ENCODE data around the gene HSCB. TPM values are rescaled to one million over a fixed set of nuclear protein-coding genes. Genes with fewer than 3 reads are reported as not detected.
"Not testable (repeated sequence)": the region's sequence is repeated elsewhere in the genome, so short reads cannot be mapped to it uniquely, and the experiment has no call there.

The HSCB gene
- total RNA-seq, 1 donor from 2014 or later: 5.4 TPM

- peaks cover 2% of the 10 kb centered on the region for H3K9me3 Mint-ChIP-seq (ENCODE audit: unreplicated experiment)
- DNase-seq: no peak
- TF ChIP-seq CTCF (IDR thresholded peaks at IDR 0.05; ENCODE audit: partially characterized antibody, unreplicated experiment): no peak
These were observed 547 bp upstream of the HSCB start for GRCh38 chr22:28741200-28741784.

GRCh38 chr22:28742562-28742962, 723 bp downstream of the HSCB start:
- no peak overlapping the region for H3K27ac Mint-ChIP-seq (ENCODE audit: unreplicated experiment)
- peaks cover 6% of the 10 kb centered on the region for H3K27me3 Mint-ChIP-seq (ENCODE audit: unreplicated experiment)
- peaks cover 6% of the 10 kb centered on the region for H3K4me1 Mint-ChIP-seq (ENCODE audit: low read depth, unreplicated experiment)
- no peaks in the 10 kb centered on the region for H3K36me3 Mint-ChIP-seq (ENCODE audit: unreplicated experiment)
- peaks cover 2% of the 10 kb centered on the region for H3K9me3 Mint-ChIP-seq (ENCODE audit: unreplicated experiment)
- no peak for TF ChIP-seq CTCF (IDR thresholded peaks at IDR 0.05; ENCODE audit: partially characterized antibody, unreplicated experiment)
- no peak for DNase-seq
- peak overlapping the region; percentile 88 for H3K4me3 Mint-ChIP-seq (ENCODE audit: unreplicated experiment)

More at GRCh38 chr22:28741200-28741784, 547 bp upstream of the HSCB start:
- Mint-ChIP-seq H3K27ac (ENCODE audit: unreplicated experiment) (peak overlapping the region; percentile 89), H3K36me3 (ENCODE audit: unreplicated experiment) (no peaks in the 10 kb centered on the region), H3K4me3 (ENCODE audit: unreplicated experiment) (peak overlapping the region; percentile 88), H3K27me3 (ENCODE audit: unreplicated experiment) (peaks cover 6% of the 10 kb centered on the region), H3K4me1 (ENCODE audit: low read depth, unreplicated experiment) (peaks cover 6% of the 10 kb centered on the region)

- H3K36me3 Mint-ChIP-seq (ENCODE audit: unreplicated experiment): no peaks in the 10 kb centered on the region
- H3K27ac Mint-ChIP-seq (ENCODE audit: unreplicated experiment): no peak overlapping the region
- H3K27me3 Mint-ChIP-seq (ENCODE audit: unreplicated experiment): peaks cover 6% of the 10 kb centered on the region
- no peak for DNase-seq
- TF ChIP-seq CTCF (IDR thresholded peaks at IDR 0.05; ENCODE audit: partially characterized antibody, unreplicated experiment): no peak
- peaks cover 2% of the 10 kb centered on the region for H3K9me3 Mint-ChIP-seq (ENCODE audit: unreplicated experiment)
- no peak overlapping the region for H3K4me3 Mint-ChIP-seq (ENCODE audit: unreplicated experiment)
- H3K4me1 Mint-ChIP-seq (ENCODE audit: low read depth, unreplicated experiment): peaks cover 6% of the 10 kb centered on the region
These were observed 2.0 kb downstream of the HSCB start for GRCh38 chr22:28743852-28744251.

GRCh38 chr22:28750471-28750881, 8.6 kb downstream of the HSCB start:
- no peaks in the 10 kb centered on the region for H3K4me1 Mint-ChIP-seq (ENCODE audit: low read depth, unreplicated experiment)
- H3K4me3 Mint-ChIP-seq (ENCODE audit: unreplicated experiment): no peak overlapping the region
- no peaks in the 10 kb centered on the region for H3K9me3 Mint-ChIP-seq (ENCODE audit: unreplicated experiment)
- no peaks in the 10 kb centered on the region for H3K27me3 Mint-ChIP-seq (ENCODE audit: unreplicated experiment)
- no peak overlapping the region for H3K27ac Mint-ChIP-seq (ENCODE audit: unreplicated experiment)
- H3K36me3 Mint-ChIP-seq (ENCODE audit: unreplicated experiment): no peaks in the 10 kb centered on the region
- TF ChIP-seq CTCF (IDR thresholded peaks at IDR 0.05; ENCODE audit: partially characterized antibody, unreplicated experiment): no peak
- no peak for DNase-seq

- H3K27me3 Mint-ChIP-seq (ENCODE audit: unreplicated experiment); H3K4me3 Mint-ChIP-seq (ENCODE audit: unreplicated experiment); DNase-seq; H3K27ac Mint-ChIP-seq (ENCODE audit: unreplicated experiment); H3K36me3 Mint-ChIP-seq (ENCODE audit: unreplicated experiment); H3K4me1 Mint-ChIP-seq (ENCODE audit: low read depth, unreplicated experiment); H3K9me3 Mint-ChIP-seq (ENCODE audit: unreplicated experiment): not testable (repeated sequence)
These were observed 12.7 kb downstream of the HSCB start for GRCh38 chr22:28754512-28754911.
